C4-2B (cell line): ENCODE data around the gene GPR37.

Experiments
- H3K27ac ChIP-seq: fragments of 450-650 bp; 2 replicates; pipeline ENCODE4 v1.5.1; 2017
- ZFX ChIP-seq: fragments of 450-650 bp; IDR thresholded peaks from 2 replicates; pipeline ENCODE4 v1.6.1; 2017
- TF ChIP-seq, protein P1 (sequence below): fragments of 450-650 bp; conservative IDR thresholded peaks from 2 replicates; pipeline ENCODE4 v1.5.1; 2017; ENCODE audit warnings: mild to moderate bottlenecking

GPR37 gene

DNA sequence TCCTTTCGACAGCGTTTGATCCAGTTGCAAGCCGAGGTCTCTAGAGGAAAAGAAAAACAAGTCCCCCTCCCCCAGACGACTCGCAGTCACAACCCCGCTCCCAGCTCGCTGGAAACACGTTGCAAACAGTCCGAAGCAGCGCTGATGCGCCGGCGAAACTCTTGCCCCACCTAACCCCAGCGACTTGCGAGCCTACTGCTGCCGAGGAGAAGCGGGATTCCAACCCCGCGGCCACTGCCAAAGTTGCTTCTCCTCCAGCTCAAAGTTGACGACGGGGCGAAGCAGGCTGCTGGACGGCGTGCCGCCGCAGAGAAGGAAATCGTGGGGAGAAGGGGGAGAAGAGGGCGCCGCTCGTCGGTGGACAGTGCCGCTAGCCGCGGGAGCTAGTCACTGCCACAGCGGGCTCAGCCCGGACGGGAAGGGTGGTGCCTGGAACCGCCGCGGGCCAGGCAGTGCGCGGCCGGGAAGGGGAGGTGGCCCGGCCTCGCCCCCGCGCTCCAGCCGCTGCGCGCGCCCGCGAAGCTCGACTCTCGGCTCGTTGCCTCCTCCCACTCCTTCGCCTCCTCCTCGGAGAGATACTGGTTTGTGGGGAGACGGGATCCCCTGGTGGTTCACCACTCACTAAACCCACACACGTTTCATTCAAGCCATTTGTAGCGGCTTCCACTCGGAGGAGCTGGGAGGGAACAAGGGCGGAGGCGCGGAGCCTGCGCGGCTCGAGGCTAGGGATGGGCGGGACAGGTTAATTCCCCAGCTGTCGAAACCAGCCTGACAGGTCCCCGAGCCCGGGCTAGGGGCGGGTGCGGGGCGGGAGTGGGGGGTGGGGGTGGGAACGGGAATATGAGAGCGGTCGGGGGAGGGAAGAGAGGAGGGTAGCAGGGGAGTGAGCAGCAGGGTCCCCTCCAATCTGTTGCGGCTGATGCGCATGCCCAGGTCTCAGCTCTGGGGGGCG, at the start of gene GPR37:
TSS of gene GPR37 (minus strand) at position 392 of the 952 bp plus-strand sequence. CDS start 816 bp downstream, outside the sequence.
- no peak for TF ChIP-seq ZFX
- TF ChIP-seq, protein P1, sequence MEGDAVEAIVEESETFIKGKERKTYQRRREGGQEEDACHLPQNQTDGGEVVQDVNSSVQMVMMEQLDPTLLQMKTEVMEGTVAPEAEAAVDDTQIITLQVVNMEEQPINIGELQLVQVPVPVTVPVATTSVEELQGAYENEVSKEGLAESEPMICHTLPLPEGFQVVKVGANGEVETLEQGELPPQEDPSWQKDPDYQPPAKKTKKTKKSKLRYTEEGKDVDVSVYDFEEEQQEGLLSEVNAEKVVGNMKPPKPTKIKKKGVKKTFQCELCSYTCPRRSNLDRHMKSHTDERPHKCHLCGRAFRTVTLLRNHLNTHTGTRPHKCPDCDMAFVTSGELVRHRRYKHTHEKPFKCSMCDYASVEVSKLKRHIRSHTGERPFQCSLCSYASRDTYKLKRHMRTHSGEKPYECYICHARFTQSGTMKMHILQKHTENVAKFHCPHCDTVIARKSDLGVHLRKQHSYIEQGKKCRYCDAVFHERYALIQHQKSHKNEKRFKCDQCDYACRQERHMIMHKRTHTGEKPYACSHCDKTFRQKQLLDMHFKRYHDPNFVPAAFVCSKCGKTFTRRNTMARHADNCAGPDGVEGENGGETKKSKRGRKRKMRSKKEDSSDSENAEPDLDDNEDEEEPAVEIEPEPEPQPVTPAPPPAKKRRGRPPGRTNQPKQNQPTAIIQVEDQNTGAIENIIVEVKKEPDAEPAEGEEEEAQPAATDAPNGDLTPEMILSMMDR, result peak; percentile 44
- peak within 1 kb of the TSS; percentile 30 for H3K27ac ChIP-seq

DNA sequence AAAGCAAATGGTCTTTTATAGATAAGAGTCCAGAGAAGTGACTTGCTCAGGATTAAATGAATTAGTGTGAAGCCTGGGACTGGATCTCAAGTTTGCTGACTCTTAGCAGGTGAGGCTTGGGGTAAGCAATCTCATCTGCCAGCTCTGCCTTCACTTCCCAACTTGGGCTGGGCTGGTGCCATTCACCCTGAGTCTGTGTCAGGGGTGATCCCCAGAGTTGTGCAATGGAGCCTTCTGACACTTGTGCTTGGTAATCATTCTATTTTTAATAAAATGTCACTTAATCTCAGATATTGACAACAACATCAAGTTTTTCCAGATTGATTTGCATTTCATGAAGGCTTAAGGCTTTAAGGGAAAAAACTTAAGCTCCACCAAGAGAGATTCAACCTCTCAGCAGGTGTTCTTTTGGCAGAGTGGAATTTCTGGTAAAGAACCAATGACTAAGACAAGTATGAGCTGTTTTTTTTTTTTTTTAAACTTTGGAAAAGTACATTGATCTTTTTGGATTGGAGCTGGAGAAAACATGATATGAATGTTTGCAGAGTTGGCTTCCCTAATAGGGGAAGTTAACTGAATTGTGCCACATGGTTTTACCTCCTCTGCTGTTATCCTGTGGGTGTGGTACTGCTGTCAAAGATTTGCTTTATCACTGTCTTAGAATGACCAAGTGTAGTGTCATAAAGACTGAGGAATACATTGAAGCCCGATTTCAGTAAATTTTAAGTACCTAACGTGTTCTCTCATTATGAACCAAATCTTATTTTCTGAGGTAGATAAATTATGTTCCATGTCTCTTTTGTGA, 48.6 kb upstream of the GPR37 start:
- TF ChIP-seq, protein P1, result no peak
- TF ChIP-seq ZFX, result no peak
- H3K27ac ChIP-seq, result no peak overlapping the region

GRCh38 chr7:124812764-124813163, 47.2 kb upstream of the GPR37 start:
- no peak for TF ChIP-seq ZFX
- TF ChIP-seq, protein P1, result no peak
- H3K27ac ChIP-seq, result no peak overlapping the region

GRCh38 chr7:124811341-124811740, 45.7 kb upstream of the GPR37 start:
- H3K27ac ChIP-seq, result no peak overlapping the region
- TF ChIP-seq, protein P1, result no peak
- TF ChIP-seq ZFX, result no peak

DNA sequence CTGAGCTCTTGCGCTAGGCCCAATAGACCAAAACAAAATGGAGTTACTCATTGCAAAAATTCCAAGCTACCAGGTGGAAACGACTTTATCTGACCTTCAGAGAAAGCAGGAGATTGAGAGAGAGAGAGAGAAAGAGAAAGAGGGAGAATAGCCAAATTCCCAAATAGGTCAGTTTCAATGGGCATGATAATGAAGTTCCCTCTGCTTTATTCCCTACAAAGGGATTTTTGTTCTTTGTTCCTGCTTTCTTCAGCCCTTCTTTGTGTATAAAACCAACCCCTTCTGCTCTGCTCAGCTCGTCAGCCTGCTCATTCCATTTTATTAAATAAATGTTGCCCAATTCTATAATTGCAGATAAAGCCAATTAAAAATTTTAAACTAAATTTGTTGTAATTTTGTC, 45.0 kb upstream of the GPR37 start:
- no peak overlapping the region for H3K27ac ChIP-seq

DNA sequence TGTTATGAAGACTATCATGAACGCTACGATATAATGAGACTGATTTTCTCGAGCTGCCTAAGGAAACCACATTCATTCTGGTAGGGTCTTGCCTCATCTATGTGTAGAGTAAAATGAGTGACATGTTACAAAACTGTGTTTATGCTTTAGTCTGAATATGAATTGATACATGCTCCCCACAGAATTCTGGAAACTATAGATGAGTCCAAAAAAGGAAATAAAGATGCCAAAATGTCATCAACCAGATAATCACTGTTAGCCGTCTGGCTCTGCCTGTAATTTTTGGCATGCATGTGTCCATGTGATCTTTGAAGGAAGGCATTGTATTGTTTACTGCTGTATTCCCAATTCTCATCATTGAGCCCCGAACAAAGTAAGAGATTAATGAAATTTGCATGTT, 42.6 kb upstream of the GPR37 start:
- no peak for TF ChIP-seq ZFX
- TF ChIP-seq, protein P1, result no peak
- no peak overlapping the region for H3K27ac ChIP-seq

More for the DNA sequence above, 45.0 kb upstream of the GPR37 start:
- TF ChIP-seq ZFX, result no peak
- TF ChIP-seq, protein P1, result no peak
